ENCODE data around the gene FLOT2. TPM values are rescaled to one million over a fixed set of nuclear protein-coding genes. Genes with fewer than 3 reads are reported as not detected.
A peak's percentile ranks its signal among the peaks of the same experiment; 100 is the strongest.

The FLOT2 gene
- total and polyA plus RNA-seq, 9 donors, result 24.5 to 77.3 (median 75.3) TPM

- H3K27ac ChIP-seq (ENCODE audit: low read length), result no peak overlapping the region
- WGBS (ENCODE audit: insufficient coverage), result no CpG with 5 or more reads among the region's 3 CpGs
- peaks cover 40% of the 10 kb centered on the region for H3K36me3 ChIP-seq (ENCODE audit: control insufficient read depth, insufficient read depth, low read length)
- no peak overlapping the region for H3K4me3 ChIP-seq (ENCODE audit: low read length)
- DNase-seq, result no peak
- no peaks in the 10 kb centered on the region for H3K9me3 ChIP-seq (replicated peaks; ENCODE audit: control insufficient read depth, low read depth, low read length)
- no peaks in the 10 kb centered on the region for H3K4me1 ChIP-seq (ENCODE audit: control insufficient read depth, insufficient read depth, low read length)
- no peaks in the 10 kb centered on the region for H3K27me3 ChIP-seq (ENCODE audit: control insufficient read depth, insufficient read depth, low read length)
Measured at GRCh38 chr17:28862561-28862960, 35.0 kb downstream of the FLOT2 start.

GRCh38 chr17:28861393-28862203 lies 35.9 kb downstream of the FLOT2 start:
- no peak for DNase-seq
- peaks cover 43% of the 10 kb centered on the region for H3K36me3 ChIP-seq (ENCODE audit: control insufficient read depth, insufficient read depth, low read length)
- H3K27me3 ChIP-seq (ENCODE audit: control insufficient read depth, insufficient read depth, low read length), result no peaks in the 10 kb centered on the region
- no peak overlapping the region for H3K4me3 ChIP-seq (ENCODE audit: low read length)
- H3K27ac ChIP-seq (ENCODE audit: low read length), result no peak overlapping the region
- no peaks in the 10 kb centered on the region for H3K9me3 ChIP-seq (replicated peaks; ENCODE audit: control insufficient read depth, low read depth, low read length)
- 38% methylated on average over 4 of the region's 8 CpGs for WGBS (ENCODE audit: insufficient coverage)
- H3K4me1 ChIP-seq (ENCODE audit: control insufficient read depth, insufficient read depth, low read length), result no peaks in the 10 kb centered on the region

GRCh38 chr17:28860363-28860808 lies 37.1 kb downstream of the FLOT2 start:
- peaks cover 48% of the 10 kb centered on the region for H3K36me3 ChIP-seq (ENCODE audit: control insufficient read depth, insufficient read depth, low read length)
- no peaks in the 10 kb centered on the region for H3K9me3 ChIP-seq (replicated peaks; ENCODE audit: control insufficient read depth, low read depth, low read length)
- no peak overlapping the region for H3K27ac ChIP-seq (ENCODE audit: low read length)
- H3K4me3 ChIP-seq (ENCODE audit: low read length), result no peak overlapping the region
- 94% methylated on average over 4 of the region's 4 CpGs for WGBS (ENCODE audit: insufficient coverage)
- no peaks in the 10 kb centered on the region for H3K27me3 ChIP-seq (ENCODE audit: control insufficient read depth, insufficient read depth, low read length)
- no peak for DNase-seq
- H3K4me1 ChIP-seq (ENCODE audit: control insufficient read depth, insufficient read depth, low read length), result peaks cover 3% of the 10 kb centered on the region

- Histone ChIP-seq H3K36me3 (ENCODE audit: control insufficient read depth, insufficient read depth, low read length) (peaks cover 48% of the 10 kb centered on the region), H3K4me1 (ENCODE audit: control insufficient read depth, insufficient read depth, low read length) (peaks cover 9% of the 10 kb centered on the region), H3K27ac (ENCODE audit: low read length) (no peak overlapping the region), H3K4me3 (ENCODE audit: low read length) (no peak overlapping the region), H3K27me3 (ENCODE audit: control insufficient read depth, insufficient read depth, low read length) (no peaks in the 10 kb centered on the region), H3K9me3 (replicated peaks; ENCODE audit: control insufficient read depth, low read depth, low read length) (no peaks in the 10 kb centered on the region)
- no peak for DNase-seq
- WGBS (ENCODE audit: insufficient coverage), result no CpG with 5 or more reads among the region's 2 CpGs
Measured at GRCh38 chr17:28858801-28859355, 38.7 kb downstream of the FLOT2 start.

- H3K36me3 ChIP-seq (ENCODE audit: control insufficient read depth, insufficient read depth, low read length), result peaks cover 48% of the 10 kb centered on the region
- H3K4me1 ChIP-seq (ENCODE audit: control insufficient read depth, insufficient read depth, low read length), result peaks cover 9% of the 10 kb centered on the region
- H3K27ac ChIP-seq (ENCODE audit: low read length), result no peak overlapping the region
- 83% methylated on average over 1 of the region's 3 CpGs for WGBS (ENCODE audit: insufficient coverage)
- DNase-seq, result no peak
- no peaks in the 10 kb centered on the region for H3K9me3 ChIP-seq (replicated peaks; ENCODE audit: control insufficient read depth, low read depth, low read length)
- H3K27me3 ChIP-seq (ENCODE audit: control insufficient read depth, insufficient read depth, low read length), result no peaks in the 10 kb centered on the region
- H3K4me3 ChIP-seq (ENCODE audit: low read length), result no peak overlapping the region
Measured at GRCh38 chr17:28857905-28858800, 39.4 kb downstream of the FLOT2 start.

- Histone ChIP-seq H3K27me3 (ENCODE audit: control insufficient read depth, insufficient read depth, low read length) (no peaks in the 10 kb centered on the region), H3K36me3 (ENCODE audit: control insufficient read depth, insufficient read depth, low read length) (peaks cover 37% of the 10 kb centered on the region), H3K27ac (ENCODE audit: low read length) (no peak overlapping the region), H3K4me3 (ENCODE audit: low read length) (no peak overlapping the region), H3K9me3 (replicated peaks; ENCODE audit: control insufficient read depth, low read depth, low read length) (no peaks in the 10 kb centered on the region), H3K4me1 (ENCODE audit: control insufficient read depth, insufficient read depth, low read length) (peaks cover 9% of the 10 kb centered on the region)
- no peak for DNase-seq
- 90% methylated on average over 3 of the region's 5 CpGs for WGBS (ENCODE audit: insufficient coverage)
Measured at GRCh38 chr17:28856028-28856574, 41.4 kb downstream of the FLOT2 start.

GRCh38 chr17:28855336-28855679 lies 42.2 kb downstream of the FLOT2 start:
- DNase-seq, result no peak
- peak overlapping the region; percentile 77 for H3K27ac ChIP-seq (ENCODE audit: low read length)
- H3K36me3 ChIP-seq (ENCODE audit: control insufficient read depth, insufficient read depth, low read length), result peaks cover 32% of the 10 kb centered on the region
- WGBS (ENCODE audit: insufficient coverage), result 8% methylated on average over 3 of the region's 5 CpGs
- H3K9me3 ChIP-seq (replicated peaks; ENCODE audit: control insufficient read depth, low read depth, low read length), result no peaks in the 10 kb centered on the region
- H3K4me3 ChIP-seq (ENCODE audit: low read length), result peak overlapping the region; percentile 72
- H3K4me1 ChIP-seq (ENCODE audit: control insufficient read depth, insufficient read depth, low read length), result peaks cover 9% of the 10 kb centered on the region
- no peaks in the 10 kb centered on the region for H3K27me3 ChIP-seq (ENCODE audit: control insufficient read depth, insufficient read depth, low read length)

GRCh38 chr17:28854457-28855335 lies 42.8 kb downstream of the FLOT2 start, which contains the start of gene ERAL1:
TSS of gene ERAL1 (plus strand) at chr17:28855016. CDS start at chr17:28855035, 19 bp downstream.
- Histone ChIP-seq H3K27me3 (ENCODE audit: control insufficient read depth, insufficient read depth, low read length) (no peaks in the 10 kb centered on the region), H3K4me3 (ENCODE audit: low read length) (peak within 1 kb of the TSS; percentile 72), H3K4me1 (ENCODE audit: control insufficient read depth, insufficient read depth, low read length) (peaks cover 9% of the 10 kb centered on the region), H3K27ac (ENCODE audit: low read length) (peak within 1 kb of the TSS; percentile 77), H3K9me3 (replicated peaks; ENCODE audit: control insufficient read depth, low read depth, low read length) (no peaks in the 10 kb centered on the region), H3K36me3 (ENCODE audit: control insufficient read depth, insufficient read depth, low read length) (peaks cover 28% of the 10 kb centered on the region)
- peak; percentile 97 for DNase-seq
- WGBS (ENCODE audit: insufficient coverage), result under 1% methylated on average over 33 of the region's 42 CpGs

- Histone ChIP-seq H3K4me3 (ENCODE audit: low read length) (no peak overlapping the region), H3K27me3 (ENCODE audit: control insufficient read depth, insufficient read depth, low read length) (no peaks in the 10 kb centered on the region), H3K27ac (ENCODE audit: low read length) (no peak overlapping the region), H3K36me3 (ENCODE audit: control insufficient read depth, insufficient read depth, low read length) (peaks cover 15% of the 10 kb centered on the region), H3K9me3 (replicated peaks; ENCODE audit: control insufficient read depth, low read depth, low read length) (no peaks in the 10 kb centered on the region), H3K4me1 (ENCODE audit: control insufficient read depth, insufficient read depth, low read length) (peaks cover 9% of the 10 kb centered on the region)
- 100% methylated on average over 1 of the region's 2 CpGs for WGBS (ENCODE audit: insufficient coverage)
- no peak for DNase-seq
Measured at GRCh38 chr17:28853295-28853694, 44.2 kb downstream of the FLOT2 start.

Data from muscle of leg (tissue), 11 donors.